H4 (cell line): ENCODE results near the gene BACH2. TPM values are rescaled to one million over a fixed set of nuclear protein-coding genes. Genes with fewer than 3 reads are reported as not detected.
A peak's percentile ranks its signal among the peaks of the same experiment; 100 is the strongest.
"Not testable (repeated sequence)": the region's sequence is repeated elsewhere in the genome, so short reads cannot be mapped to it uniquely, and the experiment has no call there.

Experiments used
- DNase-seq: peaks from one replicate; pipeline ENCODE4 v3.0.0-alpha.2; 2015; ENCODE audit warnings: low spot score
- total RNA-seq: library from RNA; depleted of rRNA; stranded (reverse); fragments of >200 nt; shearing (Covaris generic); gene quantifications from 2 replicates; pipeline ENCODE4 v1.2.3, GENCODE V29; 2014; rRNA removed

Gene BACH2
- total RNA-seq: 0.06 and 0.31 TPM in 2 replicates

DNA sequence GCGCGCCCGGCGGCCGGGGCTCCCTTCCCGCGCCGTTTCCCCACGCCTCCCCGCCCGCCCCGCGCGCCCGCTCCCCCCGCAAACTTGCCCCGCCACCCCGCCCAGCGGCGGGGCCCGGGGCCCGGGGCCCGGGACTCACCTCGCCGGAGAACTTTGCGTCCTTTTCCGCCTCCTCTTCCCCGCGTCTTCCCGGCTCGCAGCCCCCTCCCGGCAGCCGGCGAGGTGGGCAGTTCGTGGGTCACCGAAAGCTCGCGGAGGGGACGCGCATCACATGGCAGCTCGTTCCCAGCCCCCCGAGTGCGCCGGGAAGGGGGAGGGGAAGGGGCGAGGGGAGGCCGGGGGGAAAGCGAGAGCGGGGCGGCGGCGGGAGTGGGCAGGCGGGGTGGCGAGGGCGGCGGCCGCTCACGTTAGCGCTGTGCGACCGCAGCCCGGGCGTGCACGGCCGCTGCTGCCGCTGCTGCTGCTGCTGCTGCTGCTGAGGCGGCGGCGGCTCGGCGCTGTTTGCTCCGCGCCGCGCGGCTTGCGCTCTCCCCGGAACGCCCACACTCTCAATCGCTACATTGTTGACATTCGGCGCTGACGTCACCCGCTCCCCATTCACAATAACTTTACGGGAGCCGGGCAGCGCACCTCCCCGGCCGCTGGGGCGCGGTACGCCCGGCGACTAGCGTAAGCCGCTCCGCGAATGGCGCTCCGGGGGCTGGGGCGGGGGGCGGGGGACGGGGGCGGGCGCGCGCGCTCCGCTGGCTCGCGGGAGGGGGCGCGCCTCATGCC, at the start of gene BACH2:
TSS of gene BACH2 (minus strand) at position 503 of the 774 bp plus-strand sequence. CDS start 287,999 bp downstream, outside the sequence.
- peak; percentile 75 for DNase-seq

DNA sequence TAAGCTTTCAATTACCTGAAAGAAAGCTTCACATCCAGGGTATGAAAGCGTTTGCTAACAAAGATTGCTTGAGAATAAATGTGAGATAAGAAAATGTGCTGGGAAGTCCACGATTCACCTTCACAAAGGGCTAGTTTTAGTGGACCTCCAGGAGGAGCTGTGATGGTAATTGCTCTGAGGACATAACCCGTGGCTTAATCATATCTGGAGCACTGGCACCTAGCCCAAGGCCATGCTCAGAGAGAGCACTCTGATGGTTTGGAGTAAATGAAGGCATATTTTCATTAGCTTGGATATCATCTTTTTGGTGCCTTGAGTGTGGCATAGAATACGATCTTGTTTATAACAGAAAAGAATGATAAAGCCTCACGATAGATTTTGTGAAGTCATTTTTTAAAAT, 46.9 kb upstream of the BACH2 start:
- DNase-seq: no peak

- no peak for DNase-seq
These were observed 41.8 kb upstream of the BACH2 start for GRCh38 chr6:90338409-90338808.

GRCh38 chr6:90336388-90336947, 39.8 kb upstream of the BACH2 start:
- no peak for DNase-seq

DNA sequence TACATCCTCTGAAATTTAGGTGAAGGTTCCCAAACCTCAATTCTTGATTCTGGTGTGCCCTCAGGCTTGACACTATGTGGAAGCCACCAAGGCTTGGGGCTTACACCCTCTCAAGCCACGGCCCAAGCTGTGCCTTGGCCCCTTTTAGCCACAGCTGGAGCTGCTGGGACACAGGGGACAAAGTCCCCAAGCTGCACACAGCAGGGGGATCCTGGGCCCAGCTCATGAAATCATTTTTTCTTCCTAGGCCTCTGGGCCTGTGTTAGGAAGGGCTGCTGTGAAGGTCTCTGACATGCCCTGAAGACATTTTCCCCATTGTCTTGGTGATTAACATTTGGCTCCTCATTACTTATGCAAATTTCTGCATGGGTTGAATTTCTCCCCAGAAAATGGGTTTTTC, 37.3 kb upstream of the BACH2 start:
- DNase-seq: no peak

- not testable (repeated sequence) for DNase-seq
These were observed 36.4 kb upstream of the BACH2 start for GRCh38 chr6:90332978-90333543.

DNA sequence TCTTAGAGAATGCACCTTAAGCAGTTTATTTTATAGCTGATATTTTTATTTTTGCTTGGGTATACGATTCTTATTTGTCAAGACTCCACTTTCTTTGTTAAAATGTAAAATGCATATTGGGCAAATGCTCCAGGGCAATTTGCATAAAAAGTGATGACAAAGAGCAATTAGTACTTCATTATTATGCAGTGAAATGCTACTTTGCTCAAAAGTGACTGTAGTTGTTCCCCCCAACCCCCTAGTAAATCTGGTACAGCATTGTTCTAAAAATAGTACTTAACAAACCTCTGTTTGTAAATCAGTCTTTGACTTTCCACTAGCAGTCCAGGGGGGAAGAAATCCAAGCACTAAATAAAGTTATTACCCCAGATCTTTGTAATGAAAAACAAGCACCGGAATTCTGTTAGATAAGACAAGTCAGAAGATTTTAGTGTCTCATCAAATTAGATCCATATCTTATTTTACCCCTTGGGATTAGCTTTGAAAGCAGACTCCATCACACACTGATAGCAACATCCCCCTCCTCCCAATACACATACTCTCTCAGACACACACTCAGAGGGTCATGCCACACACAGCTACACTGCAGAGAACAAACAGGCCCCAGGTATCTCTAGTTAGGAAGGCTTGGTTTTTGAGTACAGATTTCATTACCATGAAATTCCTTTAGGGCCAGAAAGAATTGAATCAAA, 32.9 kb upstream of the BACH2 start:
- no peak for DNase-seq

- DNase-seq: no peak
These were observed 31.4 kb upstream of the BACH2 start for GRCh38 chr6:90328004-90328403.

- DNase-seq: no peak
These were observed 29.9 kb upstream of the BACH2 start for GRCh38 chr6:90326404-90327057.

- no peak for DNase-seq
These were observed 27.1 kb upstream of the BACH2 start for GRCh38 chr6:90323706-90324105.

DNA sequence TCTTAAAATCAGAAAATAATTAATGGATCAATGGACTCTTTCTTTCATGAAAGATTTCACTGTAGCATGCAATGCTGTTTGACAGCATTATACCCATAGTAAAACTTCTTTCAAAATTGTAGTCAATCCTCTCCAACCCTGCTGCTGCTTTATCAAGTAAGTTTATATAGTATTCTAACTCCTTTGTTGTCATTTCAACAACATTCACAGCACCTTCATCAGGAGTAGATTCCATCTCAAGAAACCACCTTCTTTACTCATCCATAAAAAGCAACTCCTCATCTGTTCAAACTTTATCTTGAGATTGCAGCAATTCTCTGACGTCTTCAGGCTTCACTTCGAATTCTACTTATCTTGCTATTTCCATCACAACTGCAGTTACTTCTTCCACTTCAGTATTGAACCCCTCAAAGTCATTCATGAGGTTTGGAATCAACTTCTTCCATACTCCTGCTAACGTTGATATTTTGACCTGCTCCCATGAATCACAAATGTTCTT, 26.4 kb upstream of the BACH2 start:
- DNase-seq: no peak

- DNase-seq: no peak
These were observed 23.5 kb upstream of the BACH2 start for GRCh38 chr6:90319979-90320685.

DNA sequence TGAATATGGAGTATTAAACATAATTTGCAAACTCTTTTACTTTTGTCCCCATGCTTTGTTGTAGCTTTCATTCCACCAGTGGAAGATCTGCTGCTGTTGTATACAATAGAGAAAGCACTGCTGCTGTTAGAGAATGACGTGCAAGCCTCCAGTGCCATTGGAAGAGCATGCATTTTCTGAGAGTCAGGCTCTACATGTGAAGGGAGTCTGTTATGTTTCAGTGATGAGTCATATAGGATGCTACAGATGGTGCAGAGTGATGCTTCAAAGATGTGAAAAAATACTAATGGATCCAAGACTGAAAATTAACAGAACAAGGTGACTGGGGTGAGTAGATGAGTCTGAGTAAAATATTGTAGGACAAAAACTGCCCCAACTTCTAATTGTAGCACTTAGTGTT, 22.4 kb upstream of the BACH2 start:
- DNase-seq: no peak

DNA sequence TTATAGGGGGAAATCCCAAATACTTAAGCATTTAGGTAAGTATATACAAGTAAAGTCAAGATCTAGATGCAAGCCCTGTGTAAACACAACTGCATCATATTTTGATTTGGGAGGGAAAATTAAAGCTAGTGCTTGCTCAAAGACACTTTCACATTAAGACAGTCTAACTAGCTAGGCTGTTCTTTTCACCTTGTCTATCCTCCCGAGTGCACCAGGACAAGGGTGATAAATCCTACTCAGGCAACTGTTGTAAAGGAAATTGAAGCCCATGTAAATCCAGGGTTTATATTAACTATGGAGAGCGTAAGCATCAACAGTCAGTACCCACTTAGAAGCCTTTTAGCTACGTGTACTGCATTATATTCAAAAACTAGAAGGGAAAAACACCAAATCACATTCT, 19.3 kb upstream of the BACH2 start:
- DNase-seq: no peak

- DNase-seq: no peak
These were observed 18.8 kb upstream of the BACH2 start for GRCh38 chr6:90315354-90315950.

DNA sequence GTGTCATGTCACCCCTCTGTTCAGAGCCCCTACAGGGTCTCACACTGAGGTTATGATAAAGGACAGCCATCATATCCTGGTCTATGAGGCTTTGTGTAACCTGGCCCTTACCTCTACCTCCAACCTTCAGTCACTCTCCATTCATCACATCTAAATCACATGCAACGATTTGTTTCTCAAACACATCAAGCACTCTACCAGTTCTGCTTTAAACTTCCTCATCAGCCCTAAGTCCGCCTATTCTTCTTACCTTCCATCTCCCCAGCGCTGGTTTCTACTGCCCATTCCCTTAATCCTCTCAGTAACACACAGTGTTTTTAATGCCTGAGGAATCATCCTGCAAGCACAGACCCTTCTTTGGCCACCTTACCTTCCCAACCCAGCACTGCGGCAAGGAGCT, 17.9 kb upstream of the BACH2 start:
- no peak for DNase-seq

DNA sequence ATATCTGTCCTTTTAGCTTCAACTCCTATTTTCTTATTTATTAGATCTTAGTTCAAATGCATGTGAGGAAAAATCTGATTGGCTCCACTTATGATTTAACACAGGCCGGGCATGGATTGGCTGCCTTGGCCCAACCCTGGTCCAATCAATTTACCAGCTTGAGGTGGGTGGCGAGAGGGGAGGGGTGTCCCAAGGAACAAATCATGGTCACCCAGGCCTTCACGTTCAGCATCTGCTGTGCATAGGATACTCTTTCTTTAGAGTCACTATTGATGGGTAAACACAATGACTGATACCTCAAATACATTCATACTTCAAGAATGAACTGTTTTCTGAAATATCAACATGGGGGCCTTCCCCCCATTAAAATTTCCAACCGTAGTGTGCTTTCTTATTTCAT, 14.9 kb upstream of the BACH2 start:
- no peak for DNase-seq

- no peak for DNase-seq
These were observed 9.3 kb upstream of the BACH2 start for GRCh38 chr6:90305800-90306448.

GRCh38 chr6:90304308-90304707, 7.7 kb upstream of the BACH2 start:
- DNase-seq: no peak

DNA sequence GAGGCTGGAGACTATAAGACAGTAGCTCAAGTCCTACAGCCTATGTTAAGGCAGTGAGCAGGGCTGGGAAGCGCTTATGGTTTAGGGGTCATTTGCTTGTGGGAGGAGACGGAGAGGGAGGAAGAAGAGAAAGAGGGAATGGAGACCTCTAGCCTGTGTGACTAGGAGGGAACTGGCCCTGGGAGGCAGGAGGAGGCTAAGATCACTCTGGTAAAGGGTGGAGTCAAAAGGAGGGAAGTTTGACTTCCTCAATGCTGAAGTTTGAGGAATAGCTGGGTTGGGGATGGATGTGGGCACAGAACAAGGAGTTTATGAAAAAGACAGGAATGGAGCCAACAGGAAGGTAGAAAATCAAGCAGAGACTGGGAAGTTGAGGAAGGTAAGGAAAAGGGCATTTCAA, 6.4 kb upstream of the BACH2 start:
- DNase-seq: no peak
